IPS-20b (cell line): Measurements from ENCODE around the gene ASPM.

Experiments
- H3K27ac ChIP-seq: one replicate; pipeline ENCODE4 v1.5.1; 2013; ENCODE audit warnings: low read length
- H3K27me3 ChIP-seq: 2 replicates; pipeline ENCODE4 v1.6.1; 2013; ENCODE audit warnings: mild to moderate bottlenecking, low read length, inconsistent platforms; ENCODE audit not compliant: insufficient read depth
- H3K36me3 ChIP-seq: 2 replicates; pipeline ENCODE4 v1.6.1; 2013; ENCODE audit warnings: low read depth, mild to moderate bottlenecking, inconsistent platforms, low read length, moderate library complexity; ENCODE audit not compliant: insufficient read depth
- H3K4me1 ChIP-seq: 2 replicates; pipeline ENCODE4 v1.6.1; 2013; ENCODE audit warnings: mild to moderate bottlenecking, control low read depth, inconsistent platforms, low read length, moderate library complexity; ENCODE audit not compliant: insufficient read depth
- H3K4me3 ChIP-seq: 2 replicates; pipeline ENCODE4 v1.5.1; 2013; ENCODE audit warnings: mild to moderate bottlenecking, low read length, inconsistent platforms
- H3K9ac ChIP-seq: 2 replicates; pipeline ENCODE4 v1.6.1; 2013; ENCODE audit warnings: low read depth, mild to moderate bottlenecking, inconsistent platforms, low read length, moderate library complexity
- H3K9me3 ChIP-seq: 2 replicates; pipeline ENCODE4 v1.6.1; 2013; ENCODE audit warnings: mild to moderate bottlenecking, low read depth, low read length, inconsistent platforms; ENCODE audit not compliant: insufficient read depth

Gene ASPM, protein sequence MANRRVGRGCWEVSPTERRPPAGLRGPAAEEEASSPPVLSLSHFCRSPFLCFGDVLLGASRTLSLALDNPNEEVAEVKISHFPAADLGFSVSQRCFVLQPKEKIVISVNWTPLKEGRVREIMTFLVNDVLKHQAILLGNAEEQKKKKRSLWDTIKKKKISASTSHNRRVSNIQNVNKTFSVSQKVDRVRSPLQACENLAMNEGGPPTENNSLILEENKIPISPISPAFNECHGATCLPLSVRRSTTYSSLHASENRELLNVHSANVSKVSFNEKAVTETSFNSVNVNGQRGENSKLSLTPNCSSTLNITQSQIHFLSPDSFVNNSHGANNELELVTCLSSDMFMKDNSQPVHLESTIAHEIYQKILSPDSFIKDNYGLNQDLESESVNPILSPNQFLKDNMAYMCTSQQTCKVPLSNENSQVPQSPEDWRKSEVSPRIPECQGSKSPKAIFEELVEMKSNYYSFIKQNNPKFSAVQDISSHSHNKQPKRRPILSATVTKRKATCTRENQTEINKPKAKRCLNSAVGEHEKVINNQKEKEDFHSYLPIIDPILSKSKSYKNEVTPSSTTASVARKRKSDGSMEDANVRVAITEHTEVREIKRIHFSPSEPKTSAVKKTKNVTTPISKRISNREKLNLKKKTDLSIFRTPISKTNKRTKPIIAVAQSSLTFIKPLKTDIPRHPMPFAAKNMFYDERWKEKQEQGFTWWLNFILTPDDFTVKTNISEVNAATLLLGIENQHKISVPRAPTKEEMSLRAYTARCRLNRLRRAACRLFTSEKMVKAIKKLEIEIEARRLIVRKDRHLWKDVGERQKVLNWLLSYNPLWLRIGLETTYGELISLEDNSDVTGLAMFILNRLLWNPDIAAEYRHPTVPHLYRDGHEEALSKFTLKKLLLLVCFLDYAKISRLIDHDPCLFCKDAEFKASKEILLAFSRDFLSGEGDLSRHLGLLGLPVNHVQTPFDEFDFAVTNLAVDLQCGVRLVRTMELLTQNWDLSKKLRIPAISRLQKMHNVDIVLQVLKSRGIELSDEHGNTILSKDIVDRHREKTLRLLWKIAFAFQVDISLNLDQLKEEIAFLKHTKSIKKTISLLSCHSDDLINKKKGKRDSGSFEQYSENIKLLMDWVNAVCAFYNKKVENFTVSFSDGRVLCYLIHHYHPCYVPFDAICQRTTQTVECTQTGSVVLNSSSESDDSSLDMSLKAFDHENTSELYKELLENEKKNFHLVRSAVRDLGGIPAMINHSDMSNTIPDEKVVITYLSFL (N-terminal part only)

DNA sequence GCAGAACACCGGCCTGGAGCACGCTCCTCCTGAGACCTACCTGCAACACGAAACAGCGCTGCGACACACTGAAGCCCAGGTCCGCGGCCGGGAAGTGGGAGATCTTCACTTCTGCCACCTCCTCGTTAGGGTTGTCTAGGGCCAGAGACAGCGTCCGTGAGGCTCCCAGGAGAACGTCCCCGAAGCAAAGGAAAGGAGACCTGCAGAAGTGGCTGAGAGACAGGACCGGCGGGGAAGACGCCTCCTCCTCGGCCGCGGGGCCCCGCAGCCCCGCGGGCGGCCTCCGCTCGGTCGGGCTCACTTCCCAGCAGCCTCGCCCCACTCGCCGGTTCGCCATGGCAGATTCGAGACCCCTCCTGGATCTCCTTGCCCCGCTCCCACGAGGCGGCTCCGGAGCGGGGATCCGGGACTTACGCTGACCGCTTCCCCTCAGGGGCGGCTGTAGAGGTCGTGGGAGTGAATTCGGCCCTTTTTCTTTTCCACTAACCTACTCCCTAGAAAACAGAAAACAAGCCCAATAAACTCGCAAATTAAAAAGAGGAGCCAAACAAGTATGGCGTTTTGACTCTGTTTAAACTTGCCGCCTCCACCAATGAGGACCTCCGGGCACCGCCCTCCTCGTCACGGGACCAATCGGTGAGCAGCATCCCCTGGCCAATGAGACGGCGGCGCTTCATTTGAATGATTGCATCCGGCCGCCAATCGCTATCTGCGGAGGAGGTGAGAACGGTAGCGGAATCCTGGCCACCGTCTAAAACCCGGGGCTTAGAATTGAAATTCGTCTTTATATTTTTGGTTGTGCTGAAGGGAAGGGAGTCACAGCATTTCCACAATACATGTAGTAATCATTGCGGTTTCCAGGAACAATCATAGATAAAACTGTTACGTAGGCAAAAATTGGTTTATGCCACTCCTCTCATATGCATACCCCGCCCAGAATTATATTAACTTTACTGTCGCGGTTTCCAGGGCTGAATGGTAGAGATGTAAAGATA lies at the start of gene ASPM:
ASPM (minus strand) TSS at position 569 of the 995 bp plus-strand sequence; CDS start at position 337, 232 bp downstream.
- peak within 1 kb of the TSS; percentile 87 for H3K9ac ChIP-seq
- H3K27ac ChIP-seq = peak within 1 kb of the TSS; percentile 42
- peaks cover 25% of the 10 kb centered on the region for H3K36me3 ChIP-seq
- no peaks in the 10 kb centered on the region for H3K9me3 ChIP-seq
- H3K4me3 ChIP-seq = peak within 1 kb of the TSS; percentile 71
- H3K4me1 ChIP-seq = peaks cover 2% of the 10 kb centered on the region; the same call in 1 of the 2 replicates
- H3K27me3 ChIP-seq = no peaks in the 10 kb centered on the region

GRCh38 chr1:197195100-197195499 lies 48.6 kb upstream of the ASPM start:
- H3K9ac ChIP-seq = no peak overlapping the region
- H3K9me3 ChIP-seq = no peaks in the 10 kb centered on the region
- H3K4me1 ChIP-seq = peaks cover 10% of the 10 kb centered on the region
- H3K27ac ChIP-seq = no peak overlapping the region
- no peaks in the 10 kb centered on the region; the same call in 1 of the 2 replicates for H3K36me3 ChIP-seq
- no peak overlapping the region for H3K4me3 ChIP-seq
- no peaks in the 10 kb centered on the region for H3K27me3 ChIP-seq

- peaks cover 58% of the 10 kb centered on the region for H3K36me3 ChIP-seq
- no peak overlapping the region for H3K4me3 ChIP-seq
- no peak overlapping the region for H3K27ac ChIP-seq
- H3K27me3 ChIP-seq = no peaks in the 10 kb centered on the region
- no peak overlapping the region for H3K9ac ChIP-seq
- H3K4me1 ChIP-seq = no peaks in the 10 kb centered on the region
- no peaks in the 10 kb centered on the region for H3K9me3 ChIP-seq
Measured at GRCh38 chr1:197184190-197184589, 37.7 kb upstream of the ASPM start.

- H3K4me1 ChIP-seq = no peaks in the 10 kb centered on the region
- H3K27me3 ChIP-seq = no peaks in the 10 kb centered on the region
- no peak overlapping the region for H3K4me3 ChIP-seq
- H3K27ac ChIP-seq = no peak overlapping the region
- H3K36me3 ChIP-seq = peaks cover 60% of the 10 kb centered on the region
- H3K9ac ChIP-seq = no peak overlapping the region
- H3K9me3 ChIP-seq = no peaks in the 10 kb centered on the region
Measured at GRCh38 chr1:197183195-197183748, 36.8 kb upstream of the ASPM start.

- Histone ChIP-seq H3K27ac (no peak overlapping the region), H3K36me3 (peaks cover 55% of the 10 kb centered on the region), H3K4me1 (no peaks in the 10 kb centered on the region), H3K27me3 (no peaks in the 10 kb centered on the region), H3K4me3 (no peak overlapping the region), H3K9me3 (no peaks in the 10 kb centered on the region), H3K9ac (no peak overlapping the region)
Measured at GRCh38 chr1:197182716-197183115, 36.2 kb upstream of the ASPM start.

GRCh38 chr1:197181982-197182381 lies 35.5 kb upstream of the ASPM start:
- Histone ChIP-seq H3K9ac (no peak overlapping the region), H3K9me3 (no peaks in the 10 kb centered on the region), H3K4me1 (no peaks in the 10 kb centered on the region), H3K36me3 (peaks cover 51% of the 10 kb centered on the region), H3K27me3 (no peaks in the 10 kb centered on the region), H3K27ac (no peak overlapping the region), H3K4me3 (no peak overlapping the region)

DNA sequence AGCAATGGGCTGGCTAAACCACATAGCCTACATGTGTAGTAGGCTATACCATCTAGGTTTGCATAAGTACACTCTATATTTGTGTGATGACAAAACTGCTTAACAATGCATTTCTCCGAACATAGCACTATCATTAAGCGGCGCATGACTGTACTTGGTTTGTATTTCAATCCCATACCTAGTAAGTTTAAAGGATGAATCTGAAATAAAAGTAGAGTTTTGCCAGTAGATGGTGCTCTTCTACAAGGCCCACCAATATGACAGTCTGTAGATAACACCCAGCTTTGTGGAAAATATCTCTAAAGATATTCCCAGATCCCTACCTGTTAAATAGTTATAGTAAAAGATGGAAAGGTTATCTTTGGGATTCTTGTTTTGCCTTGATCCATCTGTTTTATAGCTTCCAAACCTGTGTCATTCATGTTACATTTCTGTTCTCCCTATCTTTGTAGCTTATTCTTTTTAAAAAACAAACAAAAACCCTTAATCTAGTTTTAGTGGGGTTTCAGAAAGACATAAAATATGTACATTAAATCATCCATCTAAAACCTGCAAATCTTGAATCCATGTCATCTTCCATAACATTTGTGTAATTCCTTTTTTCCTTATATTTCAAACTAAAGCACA lies 33.9 kb upstream of the ASPM start:
- Histone ChIP-seq H3K27me3 (no peaks in the 10 kb centered on the region), H3K36me3 (peaks cover 51% of the 10 kb centered on the region), H3K4me1 (no peaks in the 10 kb centered on the region), H3K27ac (no peak overlapping the region), H3K9ac (no peak overlapping the region), H3K9me3 (no peaks in the 10 kb centered on the region), H3K4me3 (no peak overlapping the region)

- Histone ChIP-seq H3K27ac (no peak overlapping the region), H3K4me1 (no peaks in the 10 kb centered on the region), H3K9me3 (no peaks in the 10 kb centered on the region), H3K36me3 (peaks cover 59% of the 10 kb centered on the region), H3K9ac (no peak overlapping the region), H3K27me3 (no peaks in the 10 kb centered on the region), H3K4me3 (no peak overlapping the region)
Measured at GRCh38 chr1:197178998-197179397, 32.5 kb upstream of the ASPM start.

DNA sequence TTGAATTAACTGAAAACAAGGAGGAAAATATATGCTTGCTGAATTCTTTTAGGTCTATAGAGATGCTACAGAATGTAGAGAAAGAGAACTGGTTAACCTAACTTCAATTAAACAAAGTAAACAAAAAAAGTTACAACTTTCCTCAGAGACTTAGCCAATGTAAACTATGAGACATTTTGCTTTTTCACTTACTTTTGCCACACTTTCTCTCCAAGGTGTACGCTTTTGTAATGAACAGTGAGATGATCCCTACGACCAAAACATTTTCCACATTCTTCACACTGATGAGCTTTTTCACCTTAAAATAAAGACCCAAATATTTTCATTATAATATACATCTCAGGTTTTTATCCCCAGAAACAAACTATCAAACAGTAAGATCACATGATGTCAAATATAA lies 28.3 kb upstream of the ASPM start:
- no peaks in the 10 kb centered on the region for H3K9me3 ChIP-seq
- H3K27me3 ChIP-seq = no peaks in the 10 kb centered on the region
- H3K4me1 ChIP-seq = no peaks in the 10 kb centered on the region
- no peak overlapping the region for H3K4me3 ChIP-seq
- H3K27ac ChIP-seq = no peak overlapping the region
- H3K36me3 ChIP-seq = peaks cover 68% of the 10 kb centered on the region
- H3K9ac ChIP-seq = no peak overlapping the region
